ENCODE results near the gene ANO5.
A peak's percentile ranks its signal among the peaks of the same experiment; 100 is the strongest.

Gene ANO5

GRCh38 chr11:22192642-22193347, at the start of gene ANO5:
Gene ANO5, plus strand, starts transcription at chr11:22193085. Its CDS starts 408 bp downstream, at chr11:22193493.
- H3K4me3 Mint-ChIP-seq = peak within 1 kb of the TSS; percentile 58
- peaks cover 4% of the 10 kb centered on the region for H3K9me3 Mint-ChIP-seq
- H3K4me1 Mint-ChIP-seq (ENCODE audit: low read depth) = peaks cover 17% of the 10 kb centered on the region
- H3K27ac Mint-ChIP-seq = no peak within 1 kb of the TSS
- peaks cover 44% of the 10 kb centered on the region for H3K27me3 Mint-ChIP-seq
- no peaks in the 10 kb centered on the region for H3K36me3 Mint-ChIP-seq (ENCODE audit: low read depth)

DNA sequence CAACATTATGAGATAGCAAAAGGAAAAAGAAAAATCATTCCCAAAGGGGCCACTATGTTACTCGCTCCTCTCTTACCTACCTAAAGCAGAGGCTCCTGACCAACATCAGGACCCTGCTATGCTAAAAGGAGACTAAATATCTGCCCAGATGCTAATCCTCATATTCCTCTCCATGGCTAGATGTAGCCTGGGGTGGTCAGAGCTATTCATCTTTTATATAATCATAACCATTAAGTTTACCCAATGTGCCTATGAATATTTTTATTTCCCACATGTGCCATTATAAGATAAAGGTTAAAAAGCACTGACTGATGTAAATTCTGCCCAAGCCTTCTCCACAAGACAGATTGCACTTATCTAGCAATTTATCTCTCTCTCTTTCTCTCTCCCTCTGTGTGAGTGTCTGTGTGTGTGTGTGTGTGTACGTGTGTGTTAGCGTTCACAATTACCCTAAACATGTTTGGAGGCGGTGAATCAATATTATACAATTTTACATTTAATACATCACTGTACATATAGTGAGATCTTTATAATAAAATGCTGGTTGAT, 41.2 kb upstream of the ANO5 start:
- Mint-ChIP-seq H3K27me3 (no peaks in the 10 kb centered on the region), H3K9me3 (no peaks in the 10 kb centered on the region), H3K27ac (no peak overlapping the region), H3K4me1 (ENCODE audit: low read depth) (no peaks in the 10 kb centered on the region), H3K4me3 (no peak overlapping the region), H3K36me3 (ENCODE audit: low read depth) (no peaks in the 10 kb centered on the region)

DNA sequence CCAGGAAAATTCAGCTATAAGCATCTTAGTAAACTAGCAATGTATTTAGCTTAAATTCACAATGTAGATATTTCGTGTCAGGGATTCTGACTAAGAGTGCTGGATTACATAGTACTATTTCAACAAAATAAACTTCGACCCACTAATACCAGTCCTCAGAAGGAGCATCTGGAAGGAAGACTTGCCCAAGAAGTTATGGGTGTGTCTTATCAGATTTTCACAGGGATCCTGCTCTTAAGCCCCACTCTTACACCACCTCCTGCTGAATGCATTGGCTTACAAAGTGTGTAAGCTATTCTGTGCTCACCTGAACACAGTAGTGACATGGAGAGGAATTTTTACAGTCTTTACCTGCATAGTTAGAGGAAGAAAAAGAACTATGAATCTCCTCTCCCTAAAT, 35.4 kb upstream of the ANO5 start:
- no peaks in the 10 kb centered on the region for H3K9me3 Mint-ChIP-seq
- no peak overlapping the region for H3K27ac Mint-ChIP-seq
- no peaks in the 10 kb centered on the region for H3K27me3 Mint-ChIP-seq
- no peaks in the 10 kb centered on the region for H3K36me3 Mint-ChIP-seq (ENCODE audit: low read depth)
- no peaks in the 10 kb centered on the region for H3K4me1 Mint-ChIP-seq (ENCODE audit: low read depth)
- no peak overlapping the region for H3K4me3 Mint-ChIP-seq

- Mint-ChIP-seq H3K9me3 (no peaks in the 10 kb centered on the region), H3K4me3 (no peak overlapping the region), H3K27me3 (no peaks in the 10 kb centered on the region), H3K36me3 (ENCODE audit: low read depth) (no peaks in the 10 kb centered on the region), H3K4me1 (ENCODE audit: low read depth) (no peaks in the 10 kb centered on the region), H3K27ac (no peak overlapping the region)
Observed at GRCh38 chr11:22161489-22161888, 31.4 kb upstream of the ANO5 start.

GRCh38 chr11:22162756-22163155, 30.1 kb upstream of the ANO5 start:
- Mint-ChIP-seq H3K27ac (no peak overlapping the region), H3K4me3 (no peak overlapping the region), H3K4me1 (ENCODE audit: low read depth) (no peaks in the 10 kb centered on the region), H3K36me3 (ENCODE audit: low read depth) (no peaks in the 10 kb centered on the region), H3K9me3 (no peaks in the 10 kb centered on the region), H3K27me3 (no peaks in the 10 kb centered on the region)

DNA sequence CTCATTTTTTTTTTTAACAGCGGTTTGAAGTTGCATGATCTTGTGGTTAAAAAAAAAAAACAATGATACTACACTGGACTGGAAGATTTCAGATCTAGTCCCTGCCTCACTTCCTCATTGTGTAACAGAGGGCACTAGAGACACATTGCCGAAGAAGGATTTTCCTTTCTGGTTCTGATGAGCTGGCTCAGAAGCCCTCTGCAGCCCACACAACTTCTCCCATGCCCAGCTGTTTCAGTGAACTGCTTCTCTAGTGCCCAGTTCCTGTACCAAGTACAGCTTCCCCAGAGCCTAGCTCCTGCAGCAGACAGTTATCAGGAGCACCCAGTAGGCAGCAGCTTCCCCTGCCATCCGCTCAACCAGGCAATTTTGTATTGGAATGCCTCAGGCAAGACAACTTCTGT, 29.5 kb upstream of the ANO5 start:
- Mint-ChIP-seq H3K36me3 (ENCODE audit: low read depth) (no peaks in the 10 kb centered on the region), H3K4me3 (no peak overlapping the region)

GRCh38 chr11:22165087-22165486, 27.8 kb upstream of the ANO5 start:
- Mint-ChIP-seq H3K4me3 (no peak overlapping the region), H3K9me3 (no peaks in the 10 kb centered on the region), H3K27me3 (no peaks in the 10 kb centered on the region), H3K27ac (no peak overlapping the region), H3K4me1 (ENCODE audit: low read depth) (no peaks in the 10 kb centered on the region), H3K36me3 (ENCODE audit: low read depth) (no peaks in the 10 kb centered on the region)

More for the DNA sequence above, 29.5 kb upstream of the ANO5 start:
- Mint-ChIP-seq H3K27ac (no peak overlapping the region), H3K9me3 (no peaks in the 10 kb centered on the region), H3K4me1 (ENCODE audit: low read depth) (no peaks in the 10 kb centered on the region), H3K27me3 (no peaks in the 10 kb centered on the region)

GRCh38 chr11:22165759-22166513, 26.9 kb upstream of the ANO5 start:
- Mint-ChIP-seq H3K9me3 (no peaks in the 10 kb centered on the region), H3K27ac (no peak overlapping the region), H3K4me3 (no peak overlapping the region), H3K27me3 (no peaks in the 10 kb centered on the region), H3K4me1 (ENCODE audit: low read depth) (no peaks in the 10 kb centered on the region), H3K36me3 (ENCODE audit: low read depth) (no peaks in the 10 kb centered on the region)

- no peak overlapping the region for H3K4me3 Mint-ChIP-seq
- H3K27ac Mint-ChIP-seq = no peak overlapping the region
- H3K36me3 Mint-ChIP-seq (ENCODE audit: low read depth) = no peaks in the 10 kb centered on the region
Observed at GRCh38 chr11:22169833-22170232, 23.1 kb upstream of the ANO5 start.

GRCh38 chr11:22173532-22173931, 19.4 kb upstream of the ANO5 start:
- H3K27ac Mint-ChIP-seq = no peak overlapping the region
- no peaks in the 10 kb centered on the region for H3K9me3 Mint-ChIP-seq
- H3K27me3 Mint-ChIP-seq = no peaks in the 10 kb centered on the region
- H3K36me3 Mint-ChIP-seq (ENCODE audit: low read depth) = no peaks in the 10 kb centered on the region
- H3K4me1 Mint-ChIP-seq (ENCODE audit: low read depth) = no peaks in the 10 kb centered on the region
- no peak overlapping the region for H3K4me3 Mint-ChIP-seq

More at GRCh38 chr11:22169833-22170232, 23.1 kb upstream of the ANO5 start:
- Mint-ChIP-seq H3K4me1 (ENCODE audit: low read depth) (no peaks in the 10 kb centered on the region), H3K9me3 (no peaks in the 10 kb centered on the region), H3K27me3 (no peaks in the 10 kb centered on the region)

DNA sequence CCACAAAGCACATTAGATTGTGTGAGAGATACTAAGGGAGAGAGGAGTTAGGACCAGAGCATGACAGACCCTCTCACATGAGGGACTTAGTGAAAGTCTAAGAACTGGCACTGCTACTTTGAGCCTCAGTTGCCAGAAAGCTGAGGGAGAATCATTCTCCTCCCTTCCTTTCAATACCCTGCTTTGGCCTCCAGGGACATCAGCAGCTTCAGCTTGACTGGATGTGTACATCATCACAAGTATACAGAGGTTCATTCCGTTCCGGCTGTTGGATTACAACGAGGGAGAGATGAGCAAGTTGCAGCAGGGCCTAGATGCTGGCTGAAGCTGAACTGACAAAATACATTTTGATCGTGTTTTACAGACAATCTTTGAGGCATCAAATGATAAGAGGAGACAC, 15.7 kb upstream of the ANO5 start:
- Mint-ChIP-seq H3K36me3 (ENCODE audit: low read depth) (no peaks in the 10 kb centered on the region), H3K27me3 (no peaks in the 10 kb centered on the region), H3K4me3 (no peak overlapping the region), H3K27ac (no peak overlapping the region), H3K9me3 (no peaks in the 10 kb centered on the region), H3K4me1 (ENCODE audit: low read depth) (no peaks in the 10 kb centered on the region)

GRCh38 chr11:22179626-22180025, 13.3 kb upstream of the ANO5 start:
- Mint-ChIP-seq H3K36me3 (ENCODE audit: low read depth) (no peaks in the 10 kb centered on the region), H3K27ac (no peak overlapping the region), H3K9me3 (no peaks in the 10 kb centered on the region), H3K4me1 (ENCODE audit: low read depth) (no peaks in the 10 kb centered on the region), H3K27me3 (no peaks in the 10 kb centered on the region), H3K4me3 (no peak overlapping the region)

DNA sequence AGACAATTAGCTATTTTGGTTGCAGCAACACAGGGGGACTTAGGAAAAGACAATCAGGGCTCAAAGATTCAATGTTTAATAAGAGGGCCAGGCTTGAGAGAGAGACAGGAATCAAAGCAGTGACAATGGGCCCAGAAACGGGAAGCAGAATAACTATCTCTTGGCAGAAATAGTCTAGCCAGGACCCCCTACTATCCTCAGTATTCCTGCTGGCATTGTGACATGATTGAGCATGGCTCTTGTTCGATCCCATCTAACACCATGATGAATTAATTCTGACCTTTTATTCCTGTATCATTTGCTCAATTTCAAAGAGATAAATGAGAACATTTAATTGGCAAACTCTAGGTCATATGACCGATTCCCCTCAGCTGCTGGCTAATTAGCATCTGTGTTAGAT, 12.8 kb upstream of the ANO5 start:
- Mint-ChIP-seq H3K4me1 (ENCODE audit: low read depth) (no peaks in the 10 kb centered on the region), H3K9me3 (no peaks in the 10 kb centered on the region), H3K27me3 (no peaks in the 10 kb centered on the region), H3K36me3 (ENCODE audit: low read depth) (no peaks in the 10 kb centered on the region), H3K4me3 (no peak overlapping the region), H3K27ac (no peak overlapping the region)

DNA sequence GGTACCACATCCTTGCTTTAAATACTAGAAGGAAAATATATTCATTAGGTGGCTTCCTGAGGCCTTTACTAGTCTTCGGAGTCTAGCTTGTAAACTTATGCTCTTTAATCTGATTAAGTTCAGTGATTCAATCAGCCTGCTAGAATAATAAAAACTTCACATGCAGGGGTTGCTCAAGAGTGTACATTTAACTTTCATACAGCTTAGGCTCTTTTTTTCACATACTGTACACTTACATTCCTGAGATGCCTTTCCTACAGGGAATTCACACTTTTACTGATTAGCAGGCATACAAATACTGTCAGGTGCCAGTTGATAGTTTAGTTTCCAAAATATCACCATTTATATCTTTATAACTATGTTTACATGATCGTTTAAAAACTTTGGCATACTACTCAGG, 3.2 kb upstream of the ANO5 start:
- Mint-ChIP-seq H3K27me3 (peaks cover 38% of the 10 kb centered on the region), H3K36me3 (ENCODE audit: low read depth) (no peaks in the 10 kb centered on the region), H3K4me3 (no peak overlapping the region), H3K9me3 (peaks cover 3% of the 10 kb centered on the region), H3K27ac (no peak overlapping the region), H3K4me1 (ENCODE audit: low read depth) (peaks cover 17% of the 10 kb centered on the region)

DNA sequence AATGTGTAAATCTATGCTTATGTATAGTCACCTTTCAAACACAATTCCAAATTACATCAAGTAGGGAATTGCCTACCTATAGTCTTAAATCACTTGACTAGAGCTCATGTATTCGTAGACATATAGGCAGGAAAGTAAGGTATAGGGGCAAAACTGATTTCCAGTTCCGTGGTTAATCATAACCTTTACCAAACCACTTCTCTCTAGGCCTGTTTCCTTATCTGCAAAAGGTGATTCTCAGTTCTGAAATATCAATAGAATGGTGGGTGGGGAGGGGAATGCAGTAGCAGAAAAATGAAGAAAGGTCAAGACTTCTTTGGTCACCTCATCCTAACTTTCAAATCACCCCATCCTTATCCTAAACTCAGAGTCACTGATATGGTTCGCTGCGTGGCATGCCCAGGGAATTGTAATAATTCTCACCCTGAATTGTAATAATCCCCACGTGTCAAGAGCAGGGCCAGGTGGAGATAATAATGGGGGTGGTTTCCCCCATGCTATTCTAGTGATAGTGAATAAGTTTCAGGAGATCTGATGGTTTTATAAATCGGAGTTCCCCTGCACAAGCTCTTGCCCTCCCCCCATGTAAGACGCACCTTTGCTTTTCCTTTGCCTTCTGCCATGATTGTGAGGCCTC, 1.9 kb upstream of the ANO5 start:
- peaks cover 44% of the 10 kb centered on the region for H3K27me3 Mint-ChIP-seq
- peaks cover 3% of the 10 kb centered on the region for H3K9me3 Mint-ChIP-seq
- peaks cover 17% of the 10 kb centered on the region for H3K4me1 Mint-ChIP-seq (ENCODE audit: low read depth)
- no peak overlapping the region for H3K4me3 Mint-ChIP-seq
- no peak overlapping the region for H3K27ac Mint-ChIP-seq
- H3K36me3 Mint-ChIP-seq (ENCODE audit: low read depth) = no peaks in the 10 kb centered on the region

Data from stimulated activated naive CD8-positive, alpha-beta T cell treated with anti-CD3 and anti-CD28 coated beads, Interleukin-15, Interleukin-2, amounts not matched to agents 100 ng/mL and 50 ng/mL, for 24 hours (primary cell).